ENCODE results near the gene FBH1. TPM values are rescaled to one million over a fixed set of nuclear protein-coding genes. Genes with fewer than 3 reads are reported as not detected.

The FBH1 gene
- total and polyA plus RNA-seq, 4 donors = 19.9 to 58.4 (median 48.1) TPM

DNA sequence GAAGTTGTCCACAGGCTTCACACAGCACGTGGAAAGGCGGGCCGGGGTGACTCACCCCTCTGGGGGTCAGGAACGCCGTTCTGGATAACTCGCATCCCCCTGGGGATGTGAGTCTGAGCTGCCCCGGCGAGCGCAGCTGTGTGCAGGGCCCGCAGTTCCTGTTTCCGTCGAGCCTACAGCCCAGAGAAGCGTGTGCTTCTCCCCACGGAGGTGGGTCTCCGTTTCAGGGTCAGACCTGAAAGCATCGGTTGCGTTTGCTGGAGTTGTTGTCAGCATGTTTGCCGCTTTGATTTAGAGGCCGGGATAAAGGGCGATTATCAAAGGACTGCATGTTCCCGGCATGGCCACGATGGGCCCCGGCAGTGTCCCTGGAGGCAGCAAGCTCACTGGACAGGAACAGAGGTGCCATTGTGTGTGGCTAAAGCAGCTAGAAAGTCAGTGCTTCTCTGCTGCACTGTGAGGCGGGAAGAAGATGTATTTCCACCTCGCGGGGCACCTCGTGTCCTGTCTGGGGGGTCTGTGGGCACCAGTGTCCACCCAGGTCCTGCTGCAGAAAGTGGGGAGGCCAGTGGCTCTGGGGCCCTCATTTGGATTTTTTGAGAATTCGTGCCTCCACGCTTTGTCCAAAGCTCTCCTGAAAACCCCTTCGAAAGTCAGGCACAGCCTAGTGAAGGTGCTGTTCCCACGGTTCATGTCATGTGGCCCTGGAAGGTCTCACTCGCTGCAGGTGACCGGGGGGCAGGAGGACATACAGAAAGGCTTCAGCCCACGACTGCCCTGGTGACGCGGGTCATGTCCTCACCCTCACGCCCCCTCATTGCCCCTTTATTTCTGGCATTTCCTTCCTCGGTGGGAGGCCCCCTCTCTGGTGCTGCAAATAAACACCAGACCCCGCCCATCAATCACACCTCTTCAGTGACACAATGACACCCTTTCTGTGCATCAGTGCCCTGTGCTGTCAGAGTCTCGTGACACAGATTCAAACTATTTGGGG is 49.4 kb upstream of the FBH1 start:
- Histone ChIP-seq H3K27me3 (ENCODE audit: control insufficient read depth in 4 of 4, insufficient read depth in 4 of 4, low read length in 3 of 4) (no peaks in the 10 kb centered on the region), H3K9ac (ENCODE audit: low read depth in 1 of 2, low read length in 2 of 2) (no peak overlapping the region), H3K4me3 (ENCODE audit: low read depth in 1 of 3, low read length in 3 of 3) (no peak overlapping the region), H3K9me3 (ENCODE audit: control insufficient read depth in 4 of 4, low read length in 3 of 4) (no peaks in the 10 kb centered on the region), H3K36me3 (ENCODE audit: control insufficient read depth in 4 of 4, insufficient read depth in 3 of 4, low read depth in 1 of 4, low read length in 3 of 4) (no peaks in the 10 kb centered on the region), H3K27ac (ENCODE audit: low read depth in 1 of 2, low read length in 2 of 2) (no peak overlapping the region), H3K4me1 (ENCODE audit: control insufficient read depth in 4 of 4, insufficient read depth in 4 of 4, low read length in 3 of 4) (no peaks in the 10 kb centered on the region)
- 67% methylated on average over 40 of the region's 40 CpGs for WGBS
- TF ChIP-seq REST (IDR thresholded peaks at IDR 0.05) = no peak
- TF ChIP-seq MAX (IDR thresholded peaks at IDR 0.05) = no peak
- TF ChIP-seq ZBTB33 (IDR thresholded peaks at IDR 0.05) = no peak
- TF ChIP-seq EGR1 (IDR thresholded peaks at IDR 0.05; ENCODE audit: low read depth in 2 of 2) = no peak
- no peak for TF ChIP-seq HNF4A (conservative IDR thresholded peaks at IDR 0.05)
- TF ChIP-seq GABPA (IDR thresholded peaks at IDR 0.05 in 1 of 2, conservative IDR thresholded peaks at IDR 0.05 in 1 of 2) = no peak
- TF ChIP-seq SP1 (IDR thresholded peaks at IDR 0.05) = no peak
- TF ChIP-seq YY1 (IDR thresholded peaks at IDR 0.05) = no peak
- no peak for TF ChIP-seq FOXA1 (IDR thresholded peaks at IDR 0.05)
- TF ChIP-seq RXRA (IDR thresholded peaks at IDR 0.05) = no peak
- no peak for DNase-seq (ENCODE audit: low spot score)

GRCh38 chr10:5841965-5842364 is 48.1 kb upstream of the FBH1 start:
- Histone ChIP-seq H3K27ac (ENCODE audit: low read depth in 1 of 2, low read length in 2 of 2) (no peak overlapping the region), H3K9me3 (ENCODE audit: control insufficient read depth in 4 of 4, low read length in 3 of 4) (no peaks in the 10 kb centered on the region), H3K4me3 (ENCODE audit: low read depth in 1 of 3, low read length in 3 of 3) (no peak overlapping the region), H3K9ac (ENCODE audit: low read depth in 1 of 2, low read length in 2 of 2) (no peak overlapping the region), H3K27me3 (ENCODE audit: control insufficient read depth in 4 of 4, insufficient read depth in 4 of 4, low read length in 3 of 4) (no peaks in the 10 kb centered on the region), H3K36me3 (ENCODE audit: control insufficient read depth in 4 of 4, insufficient read depth in 3 of 4, low read depth in 1 of 4, low read length in 3 of 4) (no peaks in the 10 kb centered on the region), H3K4me1 (ENCODE audit: control insufficient read depth in 4 of 4, insufficient read depth in 4 of 4, low read length in 3 of 4) (no peaks in the 10 kb centered on the region)
- no peak for DNase-seq (ENCODE audit: low spot score)
- 95% methylated on average over 14 of the region's 14 CpGs for WGBS
- TF ChIP-seq REST (IDR thresholded peaks at IDR 0.05) (no peak), MAX (IDR thresholded peaks at IDR 0.05) (no peak), ZBTB33 (IDR thresholded peaks at IDR 0.05) (no peak), RAD21 (IDR thresholded peaks at IDR 0.05) (no peak), ATF3 (IDR thresholded peaks at IDR 0.05) (no peak), YY1 (IDR thresholded peaks at IDR 0.05) (no peak), SP1 (IDR thresholded peaks at IDR 0.05) (no peak), TAF1 (conservative IDR thresholded peaks at IDR 0.05) (no peak), GABPA (IDR thresholded peaks at IDR 0.05 in 1 of 2, conservative IDR thresholded peaks at IDR 0.05 in 1 of 2) (no peak), FOXA2 (IDR thresholded peaks at IDR 0.05) (no peak)
- TF ChIP-seq, protein P1, sequence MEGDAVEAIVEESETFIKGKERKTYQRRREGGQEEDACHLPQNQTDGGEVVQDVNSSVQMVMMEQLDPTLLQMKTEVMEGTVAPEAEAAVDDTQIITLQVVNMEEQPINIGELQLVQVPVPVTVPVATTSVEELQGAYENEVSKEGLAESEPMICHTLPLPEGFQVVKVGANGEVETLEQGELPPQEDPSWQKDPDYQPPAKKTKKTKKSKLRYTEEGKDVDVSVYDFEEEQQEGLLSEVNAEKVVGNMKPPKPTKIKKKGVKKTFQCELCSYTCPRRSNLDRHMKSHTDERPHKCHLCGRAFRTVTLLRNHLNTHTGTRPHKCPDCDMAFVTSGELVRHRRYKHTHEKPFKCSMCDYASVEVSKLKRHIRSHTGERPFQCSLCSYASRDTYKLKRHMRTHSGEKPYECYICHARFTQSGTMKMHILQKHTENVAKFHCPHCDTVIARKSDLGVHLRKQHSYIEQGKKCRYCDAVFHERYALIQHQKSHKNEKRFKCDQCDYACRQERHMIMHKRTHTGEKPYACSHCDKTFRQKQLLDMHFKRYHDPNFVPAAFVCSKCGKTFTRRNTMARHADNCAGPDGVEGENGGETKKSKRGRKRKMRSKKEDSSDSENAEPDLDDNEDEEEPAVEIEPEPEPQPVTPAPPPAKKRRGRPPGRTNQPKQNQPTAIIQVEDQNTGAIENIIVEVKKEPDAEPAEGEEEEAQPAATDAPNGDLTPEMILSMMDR (IDR thresholded peaks at IDR 0.05; ENCODE audit: low read depth, low read length, missing input control) = no peak
